ENCODE measurements around the gene FAM171A1. TPM values are rescaled to one million over a fixed set of nuclear protein-coding genes. Genes with fewer than 3 reads are reported as not detected.
A peak's percentile ranks its signal among the peaks of the same experiment; 100 is the strongest.

FAM171A1 gene
- total RNA-seq, 1 donor from 2014 or later, result 86.1 TPM

DNA sequence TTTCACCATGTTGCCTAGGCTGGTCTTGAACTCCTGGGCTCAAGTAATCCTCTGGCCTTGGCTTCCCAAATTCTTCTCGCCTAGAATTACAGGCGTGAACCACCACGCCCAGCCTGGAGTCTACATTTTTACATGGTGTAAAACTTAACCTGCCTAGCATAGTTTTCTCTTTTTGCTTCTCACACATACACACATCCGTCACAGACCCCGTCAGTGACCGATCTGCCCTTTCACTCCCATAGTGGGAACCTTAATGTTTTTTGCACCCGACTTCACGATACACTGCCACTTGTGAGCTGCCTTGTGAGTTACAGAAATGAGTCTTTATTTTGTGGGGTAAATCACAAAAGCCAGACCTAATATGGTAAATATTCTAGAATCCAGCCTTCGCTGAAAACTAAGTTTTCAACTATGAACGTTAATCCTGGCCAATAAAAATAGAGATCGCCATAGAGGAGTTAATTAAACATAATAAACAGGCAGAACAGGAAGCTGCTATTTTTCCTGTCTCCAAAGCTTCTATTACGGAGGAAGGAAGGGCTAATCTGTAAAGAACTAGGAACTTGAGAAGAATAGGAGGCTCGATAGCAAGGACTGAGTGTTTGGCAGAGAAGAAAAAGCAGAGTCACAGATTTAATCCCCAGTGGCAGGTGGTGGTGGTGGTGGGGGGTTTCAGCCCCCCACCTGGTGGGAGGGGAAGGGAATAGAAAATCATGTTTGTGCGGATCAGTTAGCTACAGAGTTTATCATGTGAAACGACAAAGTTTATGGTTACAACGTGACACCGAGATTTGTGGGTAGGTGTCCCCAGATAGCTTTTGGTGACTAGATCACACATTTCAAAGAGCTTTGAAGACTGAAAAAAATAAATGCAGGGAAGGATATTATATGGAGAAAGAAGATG is 14.7 kb upstream of the FAM171A1 start:
- peaks cover 5% of the 10 kb centered on the region for H3K4me1 Mint-ChIP-seq (ENCODE audit: low read depth)
- DNase-seq (ENCODE audit: low spot score, unreplicated experiment), result no peak
- no peaks in the 10 kb centered on the region for H3K36me3 Mint-ChIP-seq (ENCODE audit: insufficient read depth)
- H3K27me3 Mint-ChIP-seq, result peaks cover 13% of the 10 kb centered on the region
- TF ChIP-seq, protein P1, sequence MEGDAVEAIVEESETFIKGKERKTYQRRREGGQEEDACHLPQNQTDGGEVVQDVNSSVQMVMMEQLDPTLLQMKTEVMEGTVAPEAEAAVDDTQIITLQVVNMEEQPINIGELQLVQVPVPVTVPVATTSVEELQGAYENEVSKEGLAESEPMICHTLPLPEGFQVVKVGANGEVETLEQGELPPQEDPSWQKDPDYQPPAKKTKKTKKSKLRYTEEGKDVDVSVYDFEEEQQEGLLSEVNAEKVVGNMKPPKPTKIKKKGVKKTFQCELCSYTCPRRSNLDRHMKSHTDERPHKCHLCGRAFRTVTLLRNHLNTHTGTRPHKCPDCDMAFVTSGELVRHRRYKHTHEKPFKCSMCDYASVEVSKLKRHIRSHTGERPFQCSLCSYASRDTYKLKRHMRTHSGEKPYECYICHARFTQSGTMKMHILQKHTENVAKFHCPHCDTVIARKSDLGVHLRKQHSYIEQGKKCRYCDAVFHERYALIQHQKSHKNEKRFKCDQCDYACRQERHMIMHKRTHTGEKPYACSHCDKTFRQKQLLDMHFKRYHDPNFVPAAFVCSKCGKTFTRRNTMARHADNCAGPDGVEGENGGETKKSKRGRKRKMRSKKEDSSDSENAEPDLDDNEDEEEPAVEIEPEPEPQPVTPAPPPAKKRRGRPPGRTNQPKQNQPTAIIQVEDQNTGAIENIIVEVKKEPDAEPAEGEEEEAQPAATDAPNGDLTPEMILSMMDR (IDR thresholded peaks at IDR 0.05; ENCODE audit: unreplicated experiment), result no peak
- H3K4me3 Mint-ChIP-seq (ENCODE audit: low read depth), result no peak overlapping the region
- no peaks in the 10 kb centered on the region for H3K9me3 Mint-ChIP-seq (ENCODE audit: low read depth)
- H3K27ac Mint-ChIP-seq, result peak overlapping the region; percentile 1

- H3K27me3 Mint-ChIP-seq, result peaks cover 8% of the 10 kb centered on the region
- DNase-seq (ENCODE audit: low spot score, unreplicated experiment), result no peak
- no peaks in the 10 kb centered on the region for H3K36me3 Mint-ChIP-seq (ENCODE audit: insufficient read depth)
- no peaks in the 10 kb centered on the region for H3K9me3 Mint-ChIP-seq (ENCODE audit: low read depth)
- H3K27ac Mint-ChIP-seq, result no peak overlapping the region
- no peak overlapping the region for H3K4me3 Mint-ChIP-seq (ENCODE audit: low read depth)
- H3K4me1 Mint-ChIP-seq (ENCODE audit: low read depth), result peaks cover 5% of the 10 kb centered on the region
- TF ChIP-seq, protein P1 (IDR thresholded peaks at IDR 0.05; ENCODE audit: unreplicated experiment), result no peak
Measured at GRCh38 chr10:15381420-15381819, 10.3 kb upstream of the FAM171A1 start.

GRCh38 chr10:15379078-15379477 is 8.0 kb upstream of the FAM171A1 start:
- no peak for DNase-seq (ENCODE audit: low spot score, unreplicated experiment)
- TF ChIP-seq, protein P1 (IDR thresholded peaks at IDR 0.05; ENCODE audit: unreplicated experiment), result no peak
- no peaks in the 10 kb centered on the region for H3K36me3 Mint-ChIP-seq (ENCODE audit: insufficient read depth)
- H3K9me3 Mint-ChIP-seq (ENCODE audit: low read depth), result no peaks in the 10 kb centered on the region
- H3K4me3 Mint-ChIP-seq (ENCODE audit: low read depth), result no peak overlapping the region
- peaks cover 5% of the 10 kb centered on the region for H3K4me1 Mint-ChIP-seq (ENCODE audit: low read depth)
- H3K27me3 Mint-ChIP-seq, result peaks cover 3% of the 10 kb centered on the region
- H3K27ac Mint-ChIP-seq, result no peak overlapping the region

DNA sequence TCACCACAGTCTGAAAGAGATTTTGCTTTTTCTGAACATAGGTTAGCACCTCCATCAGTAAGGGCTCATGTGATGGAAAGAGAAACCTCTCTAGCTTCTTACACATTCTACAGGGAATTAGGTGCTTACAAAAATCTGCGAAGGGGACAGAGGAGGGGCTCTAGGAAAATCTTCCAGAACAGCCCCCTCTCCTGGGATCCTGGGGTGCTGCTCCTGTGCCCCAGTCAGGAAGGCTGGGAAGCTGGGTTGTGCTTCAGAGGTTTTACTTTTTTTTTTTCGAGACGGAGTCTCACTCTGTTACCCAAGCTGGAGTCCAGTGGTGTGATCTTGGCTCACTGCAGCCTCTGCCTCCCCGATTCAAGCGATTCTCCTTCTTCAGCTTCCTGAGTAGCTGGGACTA is 7.5 kb upstream of the FAM171A1 start:
- Mint-ChIP-seq H3K27ac (no peak overlapping the region), H3K27me3 (peaks cover 3% of the 10 kb centered on the region), H3K36me3 (ENCODE audit: insufficient read depth) (no peaks in the 10 kb centered on the region), H3K9me3 (ENCODE audit: low read depth) (no peaks in the 10 kb centered on the region), H3K4me3 (ENCODE audit: low read depth) (no peak overlapping the region), H3K4me1 (ENCODE audit: low read depth) (peaks cover 5% of the 10 kb centered on the region)
- DNase-seq (ENCODE audit: low spot score, unreplicated experiment), result no peak
- TF ChIP-seq, protein P1 (IDR thresholded peaks at IDR 0.05; ENCODE audit: unreplicated experiment), result peak; percentile 6

- H3K4me3 Mint-ChIP-seq (ENCODE audit: low read depth), result no peak overlapping the region
- no peaks in the 10 kb centered on the region for H3K4me1 Mint-ChIP-seq (ENCODE audit: low read depth)
- no peaks in the 10 kb centered on the region for H3K9me3 Mint-ChIP-seq (ENCODE audit: low read depth)
- no peaks in the 10 kb centered on the region for H3K36me3 Mint-ChIP-seq (ENCODE audit: insufficient read depth)
- no peak for DNase-seq (ENCODE audit: low spot score, unreplicated experiment)
- TF ChIP-seq, protein P1 (IDR thresholded peaks at IDR 0.05; ENCODE audit: unreplicated experiment), result no peak
- peaks cover 12% of the 10 kb centered on the region for H3K27me3 Mint-ChIP-seq
- no peak overlapping the region for H3K27ac Mint-ChIP-seq
Measured at GRCh38 chr10:15374566-15374965, 3.5 kb upstream of the FAM171A1 start.
